K562 (cell line): ENCODE measurements around the gene UBN1.

ENCODE experiments used
- BHLHE40 ChIP-seq: IDR thresholded peaks from 2 replicates; pipeline ENCODE4 v1.6.1; 2011; ENCODE audit warnings: low read length, improper control_type of control experiment
- CHD2 ChIP-seq: IDR thresholded peaks from 2 replicates; pipeline ENCODE4 v1.6.1; 2011; ENCODE audit warnings: low read depth, low read length
- EWSR1 ChIP-seq: fragments of 450-650 bp; IDR thresholded peaks from 2 replicates; pipeline ENCODE4 v1.6.1; 2018; ENCODE audit warnings: borderline replicate concordance, mild to moderate bottlenecking, low read depth, moderate library complexity; ENCODE audit not compliant: partially characterized antibody
- HMGXB4 ChIP-seq: sonication (generic); formaldehyde crosslinking; IDR thresholded peaks from 2 replicates; pipeline ENCODE4 v1.8.1; 2023; ENCODE audit warnings: mild to moderate bottlenecking, missing genetic modification reagents
- IFI16 ChIP-seq: fragments of 250-450 bp; sonication (Bioruptor Pico); IDR thresholded peaks from 2 replicates; pipeline ENCODE4 v2.1.2; 2022; ENCODE audit warnings: mild to moderate bottlenecking, inconsistent platforms
- KAT7 ChIP-seq: sonication (generic); formaldehyde crosslinking; IDR thresholded peaks from 2 replicates; pipeline ENCODE4 v1.8.0; 2022; ENCODE audit warnings: missing genetic modification reagents, mild to moderate bottlenecking, borderline replicate concordance
- MXI1 ChIP-seq: IDR thresholded peaks from 2 replicates; pipeline ENCODE4 v1.6.1; 2011; ENCODE audit warnings: low read depth, mild to moderate bottlenecking, improper control_type of control experiment, low read length
- MYC ChIP-seq, 2 experiments: fragments of 250-450 bp in 1 of 2; sonication (Bioruptor Pico) in 1 of 2; IDR thresholded peaks; 2 replicates each; pipeline versions ENCODE4 v1.5.1 to v1.6.1; 2012 to 2021; ENCODE audit warnings: low read depth in 2 of 2, borderline replicate concordance in 1 of 2, improper control_type of control experiment in 1 of 2, low read length in 1 of 2, mild to moderate bottlenecking in 1 of 2, moderate library complexity in 1 of 2
- RBM34 ChIP-seq: fragments of 200-400 bp; formaldehyde crosslinking; IDR thresholded peaks from 2 replicates; pipeline ENCODE4 v1.6.1; 2018; ENCODE audit warnings: low read length, borderline replicate concordance; ENCODE audit not compliant: insufficient read depth
- SMC3 ChIP-seq: conservative IDR thresholded peaks from 2 replicates; pipeline ENCODE4 v1.6.1; 2011; ENCODE audit warnings: low read depth, low read length, improper control_type of control experiment; ENCODE audit not compliant: insufficient read depth
- ZKSCAN1 ChIP-seq: fragments of 150-350 bp; IDR thresholded peaks from 2 replicates; pipeline ENCODE4 v1.6.1; 2016; ENCODE audit warnings: low read depth, low read length
- TF ChIP-seq, protein P1 (sequence below), 2 experiments: fragments of 450-650 bp; formaldehyde crosslinking in 1 of 2; IDR thresholded peaks; 2 replicates each; pipeline versions ENCODE4 v1.4.0 to v1.6.1; 2014 to 2020; ENCODE audit warnings: mild to moderate bottlenecking in 2 of 2, borderline replicate concordance in 1 of 2, low read depth in 1 of 2

DNA sequence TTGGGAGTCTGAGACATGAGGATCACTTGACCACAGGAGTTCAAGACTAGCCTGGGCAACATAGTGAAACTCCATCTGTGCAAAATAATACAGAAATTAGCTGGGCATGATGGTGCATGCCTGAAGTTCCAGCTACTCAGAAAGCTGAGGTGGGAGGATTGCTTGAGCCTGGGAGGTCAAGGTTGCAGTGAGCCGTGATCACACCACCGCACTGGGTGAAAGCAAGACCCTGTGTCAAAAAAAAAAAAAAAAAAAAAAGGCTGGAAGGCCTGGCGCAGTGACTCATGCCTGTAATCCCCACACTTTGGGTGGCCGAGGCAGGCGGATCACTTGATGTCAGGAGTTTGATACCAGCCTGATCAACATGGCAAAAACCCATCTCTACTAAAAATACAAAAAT lies 8.1 kb downstream of the UBN1 start:
- TF ChIP-seq SMC3 = no peak
- no peak for TF ChIP-seq MYC (IDR thresholded peaks at IDR 0.05; ENCODE audit: low read depth, low read length)
- TF ChIP-seq MYC (CRISPR knock-in tag; IDR thresholded peaks at IDR 0.05; ENCODE audit: borderline replicate concordance, low read depth) = no peak
- TF ChIP-seq, protein P1, sequence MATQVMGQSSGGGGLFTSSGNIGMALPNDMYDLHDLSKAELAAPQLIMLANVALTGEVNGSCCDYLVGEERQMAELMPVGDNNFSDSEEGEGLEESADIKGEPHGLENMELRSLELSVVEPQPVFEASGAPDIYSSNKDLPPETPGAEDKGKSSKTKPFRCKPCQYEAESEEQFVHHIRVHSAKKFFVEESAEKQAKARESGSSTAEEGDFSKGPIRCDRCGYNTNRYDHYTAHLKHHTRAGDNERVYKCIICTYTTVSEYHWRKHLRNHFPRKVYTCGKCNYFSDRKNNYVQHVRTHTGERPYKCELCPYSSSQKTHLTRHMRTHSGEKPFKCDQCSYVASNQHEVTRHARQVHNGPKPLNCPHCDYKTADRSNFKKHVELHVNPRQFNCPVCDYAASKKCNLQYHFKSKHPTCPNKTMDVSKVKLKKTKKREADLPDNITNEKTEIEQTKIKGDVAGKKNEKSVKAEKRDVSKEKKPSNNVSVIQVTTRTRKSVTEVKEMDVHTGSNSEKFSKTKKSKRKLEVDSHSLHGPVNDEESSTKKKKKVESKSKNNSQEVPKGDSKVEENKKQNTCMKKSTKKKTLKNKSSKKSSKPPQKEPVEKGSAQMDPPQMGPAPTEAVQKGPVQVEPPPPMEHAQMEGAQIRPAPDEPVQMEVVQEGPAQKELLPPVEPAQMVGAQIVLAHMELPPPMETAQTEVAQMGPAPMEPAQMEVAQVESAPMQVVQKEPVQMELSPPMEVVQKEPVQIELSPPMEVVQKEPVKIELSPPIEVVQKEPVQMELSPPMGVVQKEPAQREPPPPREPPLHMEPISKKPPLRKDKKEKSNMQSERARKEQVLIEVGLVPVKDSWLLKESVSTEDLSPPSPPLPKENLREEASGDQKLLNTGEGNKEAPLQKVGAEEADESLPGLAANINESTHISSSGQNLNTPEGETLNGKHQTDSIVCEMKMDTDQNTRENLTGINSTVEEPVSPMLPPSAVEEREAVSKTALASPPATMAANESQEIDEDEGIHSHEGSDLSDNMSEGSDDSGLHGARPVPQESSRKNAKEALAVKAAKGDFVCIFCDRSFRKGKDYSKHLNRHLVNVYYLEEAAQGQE (IDR thresholded peaks at IDR 0.05; ENCODE audit: borderline replicate concordance) = no peak
- TF ChIP-seq, protein P1 (CRISPR knock-in tag; IDR thresholded peaks at IDR 0.05; ENCODE audit: low read depth) = no peak
- no peak for TF ChIP-seq MXI1
- no peak for TF ChIP-seq BHLHE40
- TF ChIP-seq RBM34 = no peak
- no peak for TF ChIP-seq CHD2
- no peak for TF ChIP-seq ZKSCAN1
- TF ChIP-seq KAT7 (CRISPR knock-in tag) = no peak
- no peak for TF ChIP-seq IFI16 (CRISPR knock-in tag)
- no peak for TF ChIP-seq EWSR1
- no peak for TF ChIP-seq HMGXB4 (CRISPR knock-in tag)
